Subcutaneous adipose tissue (tissue), 4 donors: ENCODE results near the gene ANTXRL. TPM values are rescaled to one million over a fixed set of nuclear protein-coding genes. Genes with fewer than 3 reads are reported as not detected.

Experiments used
- total RNA-seq, 4 donors: library from RNA; depleted of rRNA; stranded (reverse); fragments of >200 nt; gene quantifications; one replicate each; pipeline ENCODE4 v1.1.0, GENCODE V29; 2016
- TF ChIP-seq, protein P1 (sequence below): fragments of 450-650 bp; IDR thresholded peaks from one replicate; pipeline ENCODE4 v1.5.1; 2016; ENCODE audit warnings: low read depth, mild to moderate bottlenecking, control low read depth, antibody characterized with exemption, moderate library complexity

The ANTXRL gene
- total RNA-seq, 4 donors from 2014 or later, result not detected

DNA sequence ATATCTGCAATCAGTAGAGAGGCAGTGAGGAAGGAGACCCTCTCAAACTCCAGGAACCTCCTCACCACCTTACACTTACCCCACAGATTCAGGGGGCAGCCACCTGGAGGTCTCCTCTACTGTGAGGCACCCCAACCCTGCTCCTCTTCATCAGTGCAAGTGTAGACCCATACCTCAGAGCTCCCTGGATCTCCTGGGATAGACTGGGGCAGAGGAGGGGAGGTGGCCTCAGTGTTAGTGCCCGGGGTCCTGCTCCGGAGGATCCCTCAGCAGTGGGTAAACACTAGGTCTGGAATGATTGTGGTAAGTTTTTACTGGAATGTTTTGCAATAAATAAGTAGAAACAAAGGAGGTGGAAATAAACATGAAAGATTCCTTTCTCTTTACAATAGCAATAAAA is 31.1 kb downstream of the ANTXRL start:
- TF ChIP-seq, protein P1, sequence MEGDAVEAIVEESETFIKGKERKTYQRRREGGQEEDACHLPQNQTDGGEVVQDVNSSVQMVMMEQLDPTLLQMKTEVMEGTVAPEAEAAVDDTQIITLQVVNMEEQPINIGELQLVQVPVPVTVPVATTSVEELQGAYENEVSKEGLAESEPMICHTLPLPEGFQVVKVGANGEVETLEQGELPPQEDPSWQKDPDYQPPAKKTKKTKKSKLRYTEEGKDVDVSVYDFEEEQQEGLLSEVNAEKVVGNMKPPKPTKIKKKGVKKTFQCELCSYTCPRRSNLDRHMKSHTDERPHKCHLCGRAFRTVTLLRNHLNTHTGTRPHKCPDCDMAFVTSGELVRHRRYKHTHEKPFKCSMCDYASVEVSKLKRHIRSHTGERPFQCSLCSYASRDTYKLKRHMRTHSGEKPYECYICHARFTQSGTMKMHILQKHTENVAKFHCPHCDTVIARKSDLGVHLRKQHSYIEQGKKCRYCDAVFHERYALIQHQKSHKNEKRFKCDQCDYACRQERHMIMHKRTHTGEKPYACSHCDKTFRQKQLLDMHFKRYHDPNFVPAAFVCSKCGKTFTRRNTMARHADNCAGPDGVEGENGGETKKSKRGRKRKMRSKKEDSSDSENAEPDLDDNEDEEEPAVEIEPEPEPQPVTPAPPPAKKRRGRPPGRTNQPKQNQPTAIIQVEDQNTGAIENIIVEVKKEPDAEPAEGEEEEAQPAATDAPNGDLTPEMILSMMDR, result no peak

DNA sequence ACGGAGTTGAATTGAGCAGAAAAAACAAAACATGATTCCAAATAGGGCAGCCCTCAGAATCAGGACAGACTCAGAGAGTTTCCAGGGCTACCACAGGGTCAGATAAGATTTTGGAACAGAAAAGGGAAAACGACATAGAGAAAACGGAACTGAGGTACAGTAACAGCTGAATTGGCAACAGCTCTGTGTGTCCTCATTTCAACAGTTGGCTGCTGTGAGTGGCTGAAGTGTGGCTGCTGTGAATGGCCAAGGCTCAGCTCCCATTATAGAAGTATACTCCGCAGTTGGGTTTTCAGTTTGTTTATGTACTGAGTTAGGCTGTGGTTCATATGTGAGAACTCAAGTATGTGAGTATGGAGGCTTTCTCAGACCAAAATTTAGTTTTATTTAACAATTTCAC is 32.0 kb downstream of the ANTXRL start:
- TF ChIP-seq, protein P1, result no peak

DNA sequence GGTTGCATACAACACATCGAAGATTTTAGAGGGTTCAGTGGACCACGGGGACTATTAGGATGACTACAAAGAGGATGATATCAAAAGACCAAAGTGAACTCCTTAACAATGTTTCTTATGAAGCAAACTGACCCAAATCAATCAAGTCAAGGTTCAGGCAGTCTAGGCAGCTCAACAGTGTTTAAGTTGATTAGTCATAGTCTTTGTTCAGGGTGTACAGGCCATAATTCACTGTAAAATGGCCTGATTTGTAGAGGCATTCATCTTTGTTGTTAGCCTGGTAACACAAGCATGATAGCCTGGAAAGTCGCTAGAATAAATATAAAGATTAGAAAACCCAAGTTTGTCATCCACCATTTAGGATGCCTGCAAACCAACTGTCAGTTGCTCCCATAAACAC is 32.6 kb downstream of the ANTXRL start:
- TF ChIP-seq, protein P1, result no peak

DNA sequence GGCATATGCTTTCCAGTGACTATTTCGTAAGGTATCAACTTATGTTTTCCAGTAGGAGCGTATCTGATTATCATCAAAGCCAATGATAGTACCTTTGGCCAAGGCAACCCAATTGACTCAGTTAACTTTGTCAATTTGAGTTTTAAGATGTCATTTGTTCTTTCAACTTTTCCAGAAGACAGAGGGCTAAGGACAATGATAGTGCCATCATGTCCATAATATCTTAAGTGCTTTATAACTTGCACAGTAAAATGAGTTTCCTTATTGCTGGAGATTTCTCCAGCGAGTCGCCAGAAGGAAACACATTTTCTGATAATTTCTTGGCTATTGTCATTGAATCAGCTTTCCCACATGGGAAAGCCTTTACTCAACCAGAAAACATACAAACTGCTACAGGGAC is 35.0 kb downstream of the ANTXRL start:
- TF ChIP-seq, protein P1, result no peak

DNA sequence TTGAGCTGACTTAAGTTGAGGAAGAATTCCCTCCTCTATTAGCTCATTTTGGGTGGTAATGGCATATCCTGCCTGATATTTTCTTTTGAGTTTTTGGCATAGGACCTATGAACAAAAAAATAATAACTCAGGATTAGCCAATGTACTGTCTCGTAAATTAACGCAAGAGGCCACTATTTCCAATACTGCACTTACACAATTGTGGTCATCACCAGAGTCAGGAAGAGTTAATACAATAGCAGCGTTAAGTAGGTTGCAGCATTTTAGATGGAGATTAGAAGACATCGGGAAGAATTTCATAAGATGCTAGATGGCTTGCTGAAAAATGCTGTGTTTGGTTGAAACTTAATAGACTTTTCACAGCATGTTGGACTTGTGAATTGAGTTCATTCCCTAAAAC is 36.4 kb downstream of the ANTXRL start:
- TF ChIP-seq, protein P1, result no peak

DNA sequence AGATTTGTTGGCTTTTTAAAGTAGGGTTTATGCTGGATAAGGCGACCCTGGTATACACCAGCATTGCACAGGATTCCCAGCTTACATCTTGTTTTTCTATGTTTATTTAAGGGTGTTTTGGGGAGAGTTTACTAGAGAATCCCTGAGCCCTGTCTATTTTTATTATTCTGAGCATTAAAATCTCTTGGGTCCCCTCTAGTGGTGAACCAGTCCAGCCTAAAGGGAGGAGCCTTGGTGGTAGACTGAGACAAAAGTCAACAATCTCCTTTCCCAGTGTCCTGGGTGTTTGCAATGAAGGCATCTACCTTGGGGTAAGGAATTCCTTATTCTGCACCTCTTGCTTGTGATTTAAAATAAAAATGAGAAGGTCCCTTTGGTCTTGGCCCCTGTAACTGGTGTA is 38.2 kb downstream of the ANTXRL start:
- TF ChIP-seq, protein P1, result no peak

DNA sequence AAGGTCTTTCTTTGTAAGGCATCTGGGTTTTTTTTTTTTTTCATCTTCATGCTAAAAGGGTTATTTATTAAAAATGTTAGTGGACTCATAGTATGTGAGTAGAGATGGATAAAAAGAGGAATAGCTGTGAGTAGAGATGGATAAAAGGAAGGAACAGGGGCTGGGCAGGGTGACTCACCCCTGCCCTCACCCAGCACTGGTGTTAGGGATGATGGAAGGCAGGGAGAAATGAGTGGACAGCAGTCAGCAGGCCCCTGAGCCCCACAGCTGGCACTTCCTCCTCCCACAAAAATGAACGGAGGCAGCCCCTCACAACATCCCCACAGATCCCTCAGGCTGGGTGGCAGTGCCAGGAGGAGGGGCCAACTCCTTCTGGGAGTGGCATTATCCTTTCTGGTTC is 39.3 kb downstream of the ANTXRL start:
- TF ChIP-seq, protein P1, result no peak
